ENCODE data around the gene FN3K. TPM values are rescaled to one million over a fixed set of nuclear protein-coding genes. Genes with fewer than 3 reads are reported as not detected.

Gene FN3K
- total RNA-seq, 1 experiment from 2014 or later = 28.3 TPM

DNA sequence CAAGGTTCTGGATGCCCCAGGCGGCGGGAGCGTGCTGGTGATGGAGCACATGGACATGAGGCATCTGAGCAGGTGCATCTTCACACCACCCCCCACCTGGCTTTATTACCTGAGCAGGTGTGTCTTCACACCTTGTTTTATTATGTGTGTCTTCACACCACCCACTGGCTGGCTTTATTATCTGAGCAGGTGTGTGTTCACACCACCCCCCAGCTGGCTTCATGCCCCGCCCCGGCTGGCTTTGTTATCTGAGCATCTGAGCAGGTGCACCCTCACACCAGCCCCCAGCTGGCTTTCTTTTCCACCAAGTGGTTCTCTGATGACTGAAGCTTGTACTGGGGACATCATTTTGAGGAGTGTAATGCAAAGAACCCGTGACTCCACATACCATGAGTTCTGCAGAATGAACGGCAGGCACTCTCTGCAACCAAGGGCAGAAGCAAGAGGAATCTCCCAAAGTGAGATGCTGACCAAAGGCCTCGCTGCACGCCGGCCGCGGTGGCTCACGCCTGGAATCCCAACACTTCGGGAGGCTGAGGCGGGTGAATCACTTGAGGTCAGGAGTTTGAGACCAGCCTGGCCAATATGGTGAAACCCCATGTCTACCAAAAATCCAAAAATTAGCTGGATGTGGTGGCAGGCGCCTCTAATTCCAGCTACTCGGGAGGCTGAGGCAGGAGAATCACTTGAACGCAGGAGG lies 16.3 kb upstream of the FN3K start:
- H3K56ac ChIP-seq (ENCODE audit: insufficient read length, low read depth, low read length) = no peak overlapping the region
- H2BK15ac ChIP-seq (ENCODE audit: low read depth, low read length) = no peak overlapping the region
- Mint-ChIP-seq H3K4me1 (peaks cover 11% of the 10 kb centered on the region in 2 experiments), H3K4me3 (peak overlapping the region in 1 of 2 experiments; percentile 60; a peak in 1 of 5 replicates), H3K9me3 (no peaks in the 10 kb centered on the region), H3K27me3 (ENCODE audit: low read depth) (peaks cover 9% of the 10 kb centered on the region), H3K27ac (no peak overlapping the region), H3K36me3 (ENCODE audit: insufficient read depth in 1 of 3, low read depth in 3 of 3) (peaks cover 11 to 40% (median 40%) of the 10 kb centered on the region in 3 experiments; a peak in 6 of 7 replicates)
- no peak overlapping the region for H3K9ac ChIP-seq (ENCODE audit: extremely low read depth, insufficient read length, low read length)
- H4K8ac ChIP-seq (replicated peaks; ENCODE audit: insufficient read length, low read depth, low read length) = no peak overlapping the region
- H3K23ac ChIP-seq (ENCODE audit: insufficient read length, low read depth, low read length) = no peak overlapping the region
- H3K4me2 ChIP-seq (ENCODE audit: insufficient read depth, insufficient read length, low read length) = no peak overlapping the region
- H3K79me2 ChIP-seq (ENCODE audit: insufficient read depth, low read length) = 0 out of 2 replicates have a peak, but pooled peaks cover 2% of the 10 kb centered on the region
- H2BK5ac ChIP-seq (ENCODE audit: insufficient read length, low read length) = no peak overlapping the region
- WGBS (ENCODE audit: extremely low coverage, insufficient read length, low lambda C conversion rate) = no CpG with 5 or more reads among the region's 18 CpGs
- peaks cover 10% of the 10 kb centered on the region for H3K23me2 ChIP-seq (ENCODE audit: insufficient read length, low read depth, low read length, poor library complexity, severe bottlenecking)
- H3K9me3 ChIP-seq (ENCODE audit: control insufficient read depth, low read depth, low read length) = no peaks in the 10 kb centered on the region
- no peak overlapping the region for H3T11ph ChIP-seq (ENCODE audit: low read length)
- DNase-seq = no peak
- TF ChIP-seq CTCF (conservative IDR thresholded peaks at IDR 0.05) = no peak
- H4K5ac ChIP-seq (ENCODE audit: insufficient read length, low read depth, low read length) = no peak overlapping the region
- peaks cover 2% of the 10 kb centered on the region for H4K20me1 ChIP-seq (ENCODE audit: control insufficient read depth, insufficient read depth, insufficient read length)
- H3K14ac ChIP-seq (ENCODE audit: insufficient read depth, low read length) = no peak overlapping the region
- no peak overlapping the region for H2BK120ac ChIP-seq (ENCODE audit: low read depth, low read length, poor library complexity, severe bottlenecking)
- no peaks in the 10 kb centered on the region; the same call in none of the 2 replicates for H3K27me3 ChIP-seq (ENCODE audit: insufficient read depth, low read length)
- H2BK20ac ChIP-seq (ENCODE audit: low read depth, low read length, poor library complexity, severe bottlenecking) = no peak overlapping the region
- H2BK12ac ChIP-seq (ENCODE audit: insufficient read length, low read depth, low read length) = no peak overlapping the region
- H2AFZ ChIP-seq (ENCODE audit: low read length) = no peak overlapping the region
- no peaks in the 10 kb centered on the region for H3K4me1 ChIP-seq (ENCODE audit: insufficient read depth, low read length)
- no peak overlapping the region for H3K18ac ChIP-seq (ENCODE audit: insufficient read length, low read depth, low read length)
- H2AK5ac ChIP-seq (ENCODE audit: insufficient read length, low read length) = no peak overlapping the region
- no peak overlapping the region for H3K27ac ChIP-seq (ENCODE audit: insufficient read length, low read depth, low read length)
- H3K4ac ChIP-seq (ENCODE audit: low read depth, low read length) = no peak overlapping the region
- no peaks in the 10 kb centered on the region for H3K79me1 ChIP-seq (ENCODE audit: insufficient read depth, low read depth, low read length, poor library complexity, severe bottlenecking)
- H4K91ac ChIP-seq (ENCODE audit: insufficient read length, low read depth, low read length) = no peak overlapping the region

Measured in H9 (cell line).